Stomach (tissue), 9 donors: ENCODE data around the gene ASXL3. TPM values are rescaled to one million over a fixed set of nuclear protein-coding genes. Genes with fewer than 3 reads are reported as not detected.

Experiments used
- DNase-seq, 2 donors: peaks; one replicate each; pipeline versions ENCODE4 v3.0.0 to v3.0.0-alpha.2; 2013 to 2019
- H3K27ac ChIP-seq, 5 donors: fragments of 200-600 bp in 4 of 5; sonication (generic) in 4 of 5; one replicate each; pipeline ENCODE4 v1.5.1; 2013 to 2019; ENCODE audit warnings: mild to moderate bottlenecking in 1 of 5, moderate library complexity in 1 of 5
- H3K27me3 ChIP-seq, 3 donors: fragments of 200-600 bp; sonication (generic); one replicate each; pipeline ENCODE4 v1.5.1; 2017 to 2019; ENCODE audit warnings: mixed run types in 1 of 3
- H3K36me3 ChIP-seq, 4 donors: fragments of 200-600 bp; sonication (generic); 1 replicate in 3 of 4; 2 replicates in 1 of 4; pipeline ENCODE4 v1.5.1; 2016 to 2019
- H3K4me1 ChIP-seq, 4 donors: fragments of 200-600 bp; sonication (generic); one replicate each; pipeline ENCODE4 v1.5.1; 2016 to 2019
- H3K4me3 ChIP-seq, 4 donors: fragments of 200-600 bp; sonication (generic) in 3 of 4; one replicate each; pipeline ENCODE4 v1.5.1; 2016 to 2019; ENCODE audit warnings: mild to moderate bottlenecking in 1 of 4
- H3K9me3 ChIP-seq, 4 donors: fragments of 200-600 bp; sonication (generic); one replicate each; pipeline ENCODE4 v1.5.1; 2016 to 2019
- EP300 ChIP-seq: sonication (generic); formaldehyde crosslinking; IDR thresholded peaks from one replicate; pipeline ENCODE4 v1.6.1; 2017; ENCODE audit warnings: antibody characterized with exemption
- POLR2A ChIP-seq, 4 donors: fragments of 450-650 bp; IDR thresholded peaks; one replicate each; pipeline ENCODE4 v1.6.1; 2016; ENCODE audit warnings: antibody characterized with exemption in 4 of 4, control low read depth in 2 of 4, mild to moderate bottlenecking in 1 of 4, moderate library complexity in 1 of 4
- POLR2AphosphoS5 ChIP-seq, 3 donors: sonication (generic); formaldehyde crosslinking; IDR thresholded peaks; one replicate each; pipeline ENCODE4 v1.6.1; 2016; ENCODE audit warnings: antibody characterized with exemption in 3 of 3
- WGBS, 5 donors: extraction: QIAGEN DNeasy Blood & Tissue Kit in 3 of 5; methylation state at CpG; one replicate each; pipeline versions ENCODE4 v1.1.5 to v1.1.7; 2013 to 2018; 5-methylcytosine and 5-hydroxymethylcytosine counted together
- intact Hi-C: fragments of 100-400 bp; cut with DNase I; formaldehyde crosslinking; loops from one replicate; pipeline ENCODE4 v1.15.1; 2023; ENCODE audit warnings: low total_unique reads
- polyA plus RNA-seq, 3 donors: library from polyadenylated mRNA; stranded (reverse); fragments of 200-250 nt; gene quantifications; one replicate each; pipeline ENCODE4 v1.2.3, GENCODE V29; 2013
- total RNA-seq, 5 donors: library from RNA; depleted of rRNA; stranded (reverse); fragments of >200 nt; gene quantifications; one replicate each; pipeline versions ENCODE4 v1.1.0 to v1.2.3, GENCODE V29; 2014 to 2016
- TF ChIP-seq, protein P1 (sequence below), 7 experiments: fragments of 450-650 bp in 4 of 7; fragments of 200-600 bp in 3 of 7; sonication (generic) in 3 of 7; IDR thresholded peaks; one replicate each; pipeline ENCODE4 v1.5.1; 2016 to 2019; ENCODE audit warnings: antibody characterized with exemption in 7 of 7, control low read depth in 2 of 7, mild to moderate bottlenecking in 1 of 7
- donor health status: healthy with polysubstance abuse.
- donor health status: Bipolar disorder and iron deficiency.
- donor health status: healthy.

The ASXL3 gene
- total and polyA plus RNA-seq, 8 donors = 0.28 to 8.0 (median 1.2) TPM; not detected in 1

DNA sequence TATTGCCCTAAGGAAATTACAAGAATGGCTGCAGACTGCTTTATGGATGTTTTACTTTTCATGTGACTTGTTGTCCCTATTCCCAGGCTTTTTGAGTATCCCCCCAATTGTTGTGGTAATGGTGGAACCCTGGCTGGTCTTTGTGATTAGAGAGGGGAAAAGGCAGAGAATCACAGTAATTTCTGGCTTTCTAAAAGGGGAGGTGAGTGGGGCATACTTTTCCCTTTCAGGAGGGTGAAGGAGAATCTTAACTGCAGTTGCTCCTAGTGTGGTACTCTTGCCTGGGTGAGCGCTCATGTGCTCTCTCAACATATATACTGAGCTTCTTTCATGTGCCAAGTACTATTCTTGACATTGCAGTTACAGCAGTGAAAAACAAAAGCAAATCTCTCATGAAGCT, 69.3 kb downstream of the ASXL3 start:
- Histone ChIP-seq H3K27ac (no peak overlapping the region), H3K4me1 (peaks cover 0 to 5% (median 0%) of the 10 kb centered on the region in 4 donors), H3K27me3 (no peaks in the 10 kb centered on the region), H3K4me3 (no peak overlapping the region), H3K9me3 (no peaks in the 10 kb centered on the region), H3K36me3 (no peaks in the 10 kb centered on the region)
- 69 to 100% (median 96%) methylated on average over 1 of the region's 1 CpG for WGBS, 5 donors
- DNase-seq = no peak
- no peak for TF ChIP-seq POLR2A (IDR thresholded peaks at IDR 0.05)
- TF ChIP-seq, protein P1, sequence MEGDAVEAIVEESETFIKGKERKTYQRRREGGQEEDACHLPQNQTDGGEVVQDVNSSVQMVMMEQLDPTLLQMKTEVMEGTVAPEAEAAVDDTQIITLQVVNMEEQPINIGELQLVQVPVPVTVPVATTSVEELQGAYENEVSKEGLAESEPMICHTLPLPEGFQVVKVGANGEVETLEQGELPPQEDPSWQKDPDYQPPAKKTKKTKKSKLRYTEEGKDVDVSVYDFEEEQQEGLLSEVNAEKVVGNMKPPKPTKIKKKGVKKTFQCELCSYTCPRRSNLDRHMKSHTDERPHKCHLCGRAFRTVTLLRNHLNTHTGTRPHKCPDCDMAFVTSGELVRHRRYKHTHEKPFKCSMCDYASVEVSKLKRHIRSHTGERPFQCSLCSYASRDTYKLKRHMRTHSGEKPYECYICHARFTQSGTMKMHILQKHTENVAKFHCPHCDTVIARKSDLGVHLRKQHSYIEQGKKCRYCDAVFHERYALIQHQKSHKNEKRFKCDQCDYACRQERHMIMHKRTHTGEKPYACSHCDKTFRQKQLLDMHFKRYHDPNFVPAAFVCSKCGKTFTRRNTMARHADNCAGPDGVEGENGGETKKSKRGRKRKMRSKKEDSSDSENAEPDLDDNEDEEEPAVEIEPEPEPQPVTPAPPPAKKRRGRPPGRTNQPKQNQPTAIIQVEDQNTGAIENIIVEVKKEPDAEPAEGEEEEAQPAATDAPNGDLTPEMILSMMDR (IDR thresholded peaks at IDR 0.05) = no peak
- no peak for TF ChIP-seq POLR2AphosphoS5 (IDR thresholded peaks at IDR 0.05)
- no peak for TF ChIP-seq EP300
- intact Hi-C loops = no loop called here

GRCh38 chr18:33652635-33653034, 74.6 kb downstream of the ASXL3 start:
- peaks cover 0 to 8% (median 0%) of the 10 kb centered on the region in 4 donors for H3K4me1 ChIP-seq
- no peaks in the 10 kb centered on the region for H3K9me3 ChIP-seq
- no peaks in the 10 kb centered on the region for H3K36me3 ChIP-seq
- no peak overlapping the region for H3K27ac ChIP-seq
- H3K4me3 ChIP-seq = no peak overlapping the region
- DNase-seq = no peak
- TF ChIP-seq POLR2A (IDR thresholded peaks at IDR 0.05) = no peak
- no peak for TF ChIP-seq EP300
- TF ChIP-seq POLR2AphosphoS5 (IDR thresholded peaks at IDR 0.05) = no peak
- 32 to 48% (median 41%) methylated on average over 1 of the region's 1 CpG for WGBS, 5 donors
- intact Hi-C loops = no loop called here
- no peaks in the 10 kb centered on the region for H3K27me3 ChIP-seq

- 77 to 97% (median 87%) methylated on average over 3 of the region's 3 CpGs for WGBS, 5 donors
- H3K36me3 ChIP-seq = no peaks in the 10 kb centered on the region
- no peak for DNase-seq
- no peaks in the 10 kb centered on the region for H3K9me3 ChIP-seq
- TF ChIP-seq, protein P1 (IDR thresholded peaks at IDR 0.05) = no peak
- no peak for TF ChIP-seq EP300
- no peak for TF ChIP-seq POLR2AphosphoS5 (IDR thresholded peaks at IDR 0.05)
- no peak for TF ChIP-seq POLR2A (IDR thresholded peaks at IDR 0.05)
- intact Hi-C loops = no loop called here
- no peak overlapping the region for H3K4me3 ChIP-seq
- H3K4me1 ChIP-seq = peaks cover 0 to 13% (median 2%) of the 10 kb centered on the region in 4 donors
- H3K27me3 ChIP-seq = no peaks in the 10 kb centered on the region
- no peak overlapping the region for H3K27ac ChIP-seq
Observed at GRCh38 chr18:33653231-33653630, 75.2 kb downstream of the ASXL3 start.

DNA sequence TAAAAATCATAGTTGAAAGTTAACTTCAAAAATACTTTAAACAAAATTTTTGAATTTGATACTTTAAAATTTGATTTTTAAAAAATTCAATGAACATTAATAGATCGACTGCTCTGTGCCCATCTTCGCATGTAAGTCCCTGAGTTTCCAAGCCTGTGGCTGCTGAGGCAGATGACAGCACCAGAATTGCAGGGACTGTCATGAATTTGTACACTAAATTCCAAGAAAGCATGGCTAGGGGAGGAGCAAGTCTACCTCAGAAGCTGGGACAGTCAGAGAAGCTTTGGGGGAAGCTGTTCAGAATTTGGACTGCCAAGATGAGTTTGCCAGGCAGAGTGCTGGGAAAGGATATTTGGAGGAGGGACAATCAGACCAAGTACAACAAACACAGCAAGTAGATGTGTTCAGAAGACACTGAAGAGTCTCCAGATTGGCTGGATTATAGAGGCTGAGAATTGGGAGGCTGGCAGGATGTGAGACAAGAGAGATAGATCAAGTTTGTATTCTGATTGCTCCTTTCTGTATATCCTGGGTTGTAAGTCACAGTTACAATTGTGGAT, 79.0 kb downstream of the ASXL3 start:
- no peaks in the 10 kb centered on the region for H3K36me3 ChIP-seq
- DNase-seq = no peak
- peaks cover 0 to 8% (median 2%) of the 10 kb centered on the region in 4 donors for H3K4me1 ChIP-seq
- no peak overlapping the region for H3K27ac ChIP-seq
- H3K4me3 ChIP-seq = no peak overlapping the region
- WGBS, 5 donors = 39 to 96% (median 78%) methylated on average over 2 of the region's 2 CpGs
- TF ChIP-seq EP300 (no peak), POLR2A (IDR thresholded peaks at IDR 0.05) (no peak), POLR2AphosphoS5 (IDR thresholded peaks at IDR 0.05) (no peak)
- TF ChIP-seq, protein P1 (IDR thresholded peaks at IDR 0.05) = no peak
- no peaks in the 10 kb centered on the region for H3K27me3 ChIP-seq
- no peaks in the 10 kb centered on the region for H3K9me3 ChIP-seq
- intact Hi-C loops = no loop called here

DNA sequence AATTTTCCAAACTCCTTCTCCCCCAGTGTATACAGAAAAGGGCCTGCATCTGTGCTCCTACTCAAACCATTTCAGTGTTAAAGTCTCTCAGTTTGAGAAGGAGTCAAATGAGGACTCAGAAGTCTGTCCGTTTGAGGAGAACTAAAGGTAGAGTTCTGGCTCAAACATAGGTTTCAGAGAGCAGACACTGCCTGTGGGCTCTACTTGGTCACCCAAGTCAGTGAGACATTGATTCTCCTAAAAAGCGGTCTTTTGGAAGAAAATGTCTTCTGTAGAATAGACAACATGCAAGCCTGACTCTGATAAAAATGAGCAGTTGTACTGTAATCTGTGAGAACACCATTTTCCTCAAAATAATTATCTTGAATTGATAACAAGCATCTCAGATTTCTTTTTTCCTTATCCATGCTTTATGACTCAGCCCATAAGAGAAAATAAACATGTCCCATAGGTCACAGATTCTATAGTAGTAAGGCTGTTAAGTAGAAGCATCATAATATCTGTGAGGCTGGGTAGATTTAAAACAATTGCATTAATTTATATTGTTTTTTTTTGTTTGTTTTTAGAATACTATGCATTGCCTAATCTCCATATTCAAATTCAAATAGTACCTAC, 82.8 kb downstream of the ASXL3 start:
- TF ChIP-seq POLR2AphosphoS5 (IDR thresholded peaks at IDR 0.05) (no peak), EP300 (no peak), POLR2A (IDR thresholded peaks at IDR 0.05) (no peak)
- TF ChIP-seq, protein P1 (IDR thresholded peaks at IDR 0.05) = no peak
- H3K36me3 ChIP-seq = no peaks in the 10 kb centered on the region
- no peak for DNase-seq
- intact Hi-C loops = no loop called here
- WGBS, 5 donors = 67 to 78% (median 72%) methylated on average over 2 of the region's 2 CpGs
- H3K4me1 ChIP-seq = peaks cover 0 to 8% (median 2%) of the 10 kb centered on the region in 4 donors
- H3K9me3 ChIP-seq = no peaks in the 10 kb centered on the region
- H3K27ac ChIP-seq = no peak overlapping the region
- H3K4me3 ChIP-seq = no peak overlapping the region
- H3K27me3 ChIP-seq = no peaks in the 10 kb centered on the region
